ENCODE data around the gene SPTBN1.

The SPTBN1 gene

DNA sequence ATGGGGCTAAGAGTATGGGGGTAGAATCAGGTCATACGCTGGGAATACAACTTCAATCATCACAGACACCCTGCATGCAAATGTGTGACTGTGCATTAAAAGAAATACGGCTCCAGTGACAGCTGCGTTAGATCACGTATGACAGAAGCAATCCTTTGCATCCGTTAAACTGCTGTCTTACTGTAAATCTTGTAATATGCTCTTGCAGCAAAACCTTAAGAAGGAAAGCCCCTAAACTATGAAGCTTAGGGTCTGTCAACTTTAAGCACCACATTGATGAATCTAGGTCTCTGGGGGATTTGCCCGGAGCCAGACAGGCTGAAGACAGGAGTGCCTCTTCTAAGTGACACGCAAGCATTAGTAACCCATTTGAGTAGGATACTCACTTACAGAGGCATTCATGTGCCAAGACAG is 182.7 kb downstream of the SPTBN1 start:
- no peak for TF ChIP-seq CTCF (IDR thresholded peaks at IDR 0.05)

- TF ChIP-seq CTCF (IDR thresholded peaks at IDR 0.05), result no peak
Measured at GRCh38 chr2:54639609-54640008, 183.5 kb downstream of the SPTBN1 start.

GRCh38 chr2:54640834-54641540 is 184.9 kb downstream of the SPTBN1 start:
- no peak for TF ChIP-seq CTCF (IDR thresholded peaks at IDR 0.05)

DNA sequence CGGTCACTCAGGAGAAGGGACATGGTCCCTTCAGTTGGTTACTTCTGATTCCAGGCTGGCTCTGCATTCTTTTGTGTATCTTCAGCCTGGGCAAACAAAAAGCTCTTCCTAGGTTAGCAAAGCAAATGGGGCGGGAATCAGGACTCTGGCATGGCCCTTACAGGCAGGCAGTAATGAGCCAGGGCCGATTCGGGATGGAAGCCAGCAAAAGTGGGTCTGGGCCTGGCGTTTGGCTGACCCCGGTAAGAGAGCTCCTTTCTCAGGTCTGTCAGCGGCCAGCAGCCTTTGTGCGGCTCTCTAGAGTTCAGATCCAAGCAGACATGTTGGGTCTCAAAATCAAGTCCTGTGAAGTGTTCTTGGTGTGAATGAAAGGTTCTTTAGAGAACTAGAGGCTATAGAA is 185.9 kb downstream of the SPTBN1 start:
- no peak for TF ChIP-seq CTCF (IDR thresholded peaks at IDR 0.05)

DNA sequence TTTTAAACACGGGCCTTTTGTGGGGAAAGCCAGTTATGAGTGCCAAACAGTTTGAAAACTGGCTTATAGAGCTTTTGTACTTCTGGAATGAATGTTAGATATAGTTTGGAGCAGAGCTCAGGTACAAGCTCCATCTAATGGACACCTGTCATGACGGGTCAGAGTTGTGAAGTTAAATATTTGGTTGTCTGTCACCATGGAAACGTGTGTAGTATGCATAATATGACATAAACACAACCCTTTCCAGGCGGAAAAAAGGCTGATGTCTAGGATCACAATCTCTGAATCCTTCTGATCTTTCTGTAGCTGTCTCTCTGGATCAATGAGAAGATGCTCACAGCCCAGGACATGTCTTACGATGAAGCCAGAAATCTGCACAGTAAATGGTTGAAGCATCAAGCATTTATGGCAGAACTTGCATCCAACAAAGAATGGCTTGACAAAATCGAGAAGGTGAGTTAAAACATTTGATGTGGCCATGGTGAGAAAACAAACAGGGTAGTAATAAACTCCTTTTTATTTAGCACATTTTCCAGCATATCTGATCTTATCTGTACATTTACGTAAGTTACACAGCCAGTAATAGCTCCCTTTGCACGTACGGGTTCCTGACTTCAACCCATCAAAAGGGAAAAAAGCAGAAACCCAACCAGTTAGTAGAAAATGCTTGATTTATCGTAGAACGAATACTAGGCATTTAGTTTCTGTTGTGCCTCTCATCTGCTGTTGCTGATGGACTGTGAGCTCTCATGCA is 186.7 kb downstream of the SPTBN1 start:
- no peak for TF ChIP-seq CTCF (IDR thresholded peaks at IDR 0.05)

- TF ChIP-seq CTCF (IDR thresholded peaks at IDR 0.05), result no peak
Measured at GRCh38 chr2:54644236-54644635, 188.1 kb downstream of the SPTBN1 start.

- TF ChIP-seq CTCF (IDR thresholded peaks at IDR 0.05), result no peak
Measured at GRCh38 chr2:54646170-54646927, 190.2 kb downstream of the SPTBN1 start.
